GM23338 (cell line): ENCODE data around the gene SORCS2. TPM values are rescaled to one million over a fixed set of nuclear protein-coding genes. Genes with fewer than 3 reads are reported as not detected.

Experiments used
- ATAC-seq: fragments of 200-7000 bp; cut with Tn5 transposase; 3 replicates; pipeline ENCODE4 v1.9.1; 2020
- DNase-seq: peaks from one replicate; pipeline ENCODE4 v3.0.0-alpha.2; 2015; ENCODE audit warnings: low spot score
- H2AFZ ChIP-seq: fragments of 200-600 bp; sonication (generic); 2 replicates; pipeline ENCODE4 v1.8.0; 2016; ENCODE audit warnings: antibody characterized with exemption, mild to moderate bottlenecking, moderate library complexity
- H3F3A ChIP-seq: fragments of 200-600 bp; sonication (generic); replicated peaks from 2 replicates; pipeline ENCODE4 v1.8.0; 2017; ENCODE audit warnings: antibody characterized with exemption, mixed run types, low read depth
- H3K27ac ChIP-seq: fragments of 200-600 bp; sonication (generic); 2 replicates; pipeline ENCODE4 v1.6.1; 2016; ENCODE audit warnings: low read depth
- H3K27me3 ChIP-seq: fragments of 200-600 bp; sonication (generic); 2 replicates; pipeline ENCODE4 v1.8.0; 2016; ENCODE audit warnings: mild to moderate bottlenecking, mixed run types, moderate library complexity; ENCODE audit not compliant: insufficient read depth
- H3K36me3 ChIP-seq: fragments of 200-600 bp; sonication (generic); 2 replicates; pipeline ENCODE4 v1.8.0; 2016; ENCODE audit warnings: mild to moderate bottlenecking; ENCODE audit not compliant: insufficient read depth
- H3K4me1 ChIP-seq: fragments of 200-600 bp; sonication (generic); 2 replicates; pipeline ENCODE4 v1.8.0; 2016; ENCODE audit warnings: mild to moderate bottlenecking, moderate library complexity; ENCODE audit not compliant: insufficient read depth
- H3K4me2 ChIP-seq: fragments of 200-600 bp; sonication (generic); 2 replicates; pipeline ENCODE4 v1.7.1; 2017; ENCODE audit warnings: mixed run types
- H3K4me3 ChIP-seq: fragments of 200-600 bp; sonication (generic); 2 replicates; pipeline ENCODE4 v1.6.1; 2016; ENCODE audit warnings: mixed run types
- H3K79me2 ChIP-seq: fragments of 200-600 bp; sonication (generic); replicated peaks from 2 replicates; pipeline ENCODE4 v1.8.0; 2017; ENCODE audit warnings: mild to moderate bottlenecking; ENCODE audit not compliant: insufficient read depth
- H3K9me2 ChIP-seq: fragments of 200-600 bp; sonication (generic); 2 replicates; pipeline ENCODE4 v1.8.0; 2017; ENCODE audit not compliant: insufficient read depth
- H4K20me1 ChIP-seq: fragments of 200-600 bp; sonication (generic); replicated peaks from 2 replicates; pipeline ENCODE4 v1.8.0; 2017; ENCODE audit warnings: mild to moderate bottlenecking; ENCODE audit not compliant: insufficient read depth
- H3K27ac Mint-ChIP-seq: 2 replicates; pipeline ENCODE4 v1.8.0; 2020; ENCODE audit warnings: inconsistent platforms, mild to moderate bottlenecking, moderate library complexity, mixed read lengths
- H3K27me3 Mint-ChIP-seq: 3 replicates; pipeline ENCODE4 v1.8.0; 2022; ENCODE audit warnings: low read depth, mild to moderate bottlenecking, moderate library complexity, mixed read lengths, inconsistent platforms; ENCODE audit not compliant: insufficient read depth, poor library complexity
- H3K36me3 Mint-ChIP-seq: 3 replicates; pipeline ENCODE4 v1.8.0; 2021; ENCODE audit warnings: low read depth, mild to moderate bottlenecking, inconsistent platforms, moderate library complexity, mixed read lengths
- H3K4me1 Mint-ChIP-seq: 3 replicates; pipeline ENCODE4 v1.8.0; 2020; ENCODE audit warnings: mild to moderate bottlenecking, inconsistent platforms, mixed read lengths
- H3K4me3 Mint-ChIP-seq: 3 replicates; pipeline ENCODE4 v1.8.0; 2021; ENCODE audit warnings: moderate library complexity, mild to moderate bottlenecking, inconsistent platforms, mixed read lengths
- H3K9me3 Mint-ChIP-seq: 3 replicates; pipeline ENCODE4 v1.8.0; 2020; ENCODE audit warnings: moderate library complexity, mild to moderate bottlenecking, inconsistent platforms, mixed read lengths
- CTCF ChIP-seq, 2 experiments: fragments of 200-600 bp in 1 of 2; sonication (generic) in 1 of 2; conservative IDR thresholded peaks; 2 replicates each; pipeline versions ENCODE4 v1.5.1 to v1.6.1; 2016 to 2017; ENCODE audit warnings: antibody characterized with exemption in 2 of 2, low read depth in 2 of 2, mild to moderate bottlenecking in 2 of 2, moderate library complexity in 1 of 2
- ETS1 ChIP-seq: IDR thresholded peaks from 2 replicates; pipeline ENCODE4 v1.6.1; 2016; ENCODE audit warnings: antibody characterized with exemption
- EZH2 ChIP-seq: fragments of 200-600 bp; sonication (generic); IDR thresholded peaks from one replicate; pipeline ENCODE4 v1.8.0; 2017; ENCODE audit warnings: antibody characterized with exemption, mild to moderate bottlenecking, low read depth; ENCODE audit not compliant: unreplicated experiment
- EZH2phosphoT487 ChIP-seq: fragments of 200-600 bp; sonication (generic); IDR thresholded peaks from one replicate; pipeline ENCODE4 v1.8.1; 2018; ENCODE audit warnings: antibody characterized with exemption; ENCODE audit not compliant: unreplicated experiment
- NANOG ChIP-seq: IDR thresholded peaks from 2 replicates; pipeline ENCODE4 v1.6.1; 2016; ENCODE audit warnings: antibody characterized with exemption, borderline replicate concordance
- POLR2AphosphoS5 ChIP-seq: IDR thresholded peaks from 2 replicates; pipeline ENCODE4 v1.6.1; 2016; ENCODE audit warnings: antibody characterized with exemption, low read depth
- STAT1 ChIP-seq: IDR thresholded peaks from one replicate; pipeline ENCODE4 v1.6.1; 2016; ENCODE audit warnings: antibody characterized with exemption; ENCODE audit not compliant: unreplicated experiment
- polyA plus RNA-seq: library from polyadenylated mRNA; unstranded; fragments of >200 nt; fragmentation: Nextera tagmentation; extraction: Ambion mirVana; gene quantifications from 2 replicates; pipeline ENCODE4 v1.2.1, GENCODE V29; 2016
- total RNA-seq: library from RNA; depleted of rRNA; stranded (reverse); fragments of >200 nt; shearing (Covaris generic); gene quantifications from 2 replicates; pipeline ENCODE4 v1.2.3, GENCODE V29; 2014

The SORCS2 gene
- total and polyA plus RNA-seq, 2 experiments from 2014 or later = 0.47 to 2.4 TPM

- Histone ChIP-seq H3K4me3 (peak overlapping the region; percentile 56), H3K36me3 (no peaks in the 10 kb centered on the region), H2AFZ (peak overlapping the region; percentile 84), H3K79me2 (no peaks in the 10 kb centered on the region), H3K4me2 (peak overlapping the region; percentile 82), H3K4me1 (peaks cover 2% of the 10 kb centered on the region; the same call in 1 of the 2 replicates), H3K27ac (no peak overlapping the region), H3K27me3 (peaks cover 22% of the 10 kb centered on the region), H4K20me1 (no peaks in the 10 kb centered on the region; the same call in 1 of the 2 replicates), H3K9me2 (no peaks in the 10 kb centered on the region), H3F3A (no peaks in the 10 kb centered on the region)
- no peak for DNase-seq
- Mint-ChIP-seq H3K4me1 (peaks cover 16% of the 10 kb centered on the region), H3K36me3 (no peaks in the 10 kb centered on the region), H3K4me3 (peak overlapping the region; percentile 67; the same call in 2 of the 3 replicates), H3K27ac (no peak overlapping the region), H3K27me3 (peaks cover 38% of the 10 kb centered on the region), H3K9me3 (no peaks in the 10 kb centered on the region)
- TF ChIP-seq STAT1 (no peak), ETS1 (no peak), POLR2AphosphoS5 (no peak), NANOG (no peak), CTCF (conservative IDR thresholded peaks at IDR 0.05; ENCODE audit: low read depth in 2 of 2) (no peak), EZH2 (no peak), EZH2phosphoT487 (no peak)
- no peak for ATAC-seq
Measured at GRCh38 chr4:7191546-7192251, 639 bp upstream of the SORCS2 start.

GRCh38 chr4:7193030-7193958 is 956 bp downstream of the SORCS2 start:
- Histone ChIP-seq H4K20me1 (no peaks in the 10 kb centered on the region; the same call in 1 of the 2 replicates), H3K9me2 (no peaks in the 10 kb centered on the region), H3K4me1 (peaks cover 7% of the 10 kb centered on the region; the same call in 1 of the 2 replicates), H3K4me3 (peak overlapping the region; percentile 73), H3K27ac (no peak overlapping the region), H3K79me2 (no peaks in the 10 kb centered on the region), H2AFZ (peak overlapping the region; percentile 89; the same call in 1 of the 2 replicates), H3K4me2 (peak overlapping the region; percentile 91), H3F3A (no peaks in the 10 kb centered on the region), H3K36me3 (no peaks in the 10 kb centered on the region), H3K27me3 (peaks cover 22% of the 10 kb centered on the region)
- Mint-ChIP-seq H3K36me3 (no peaks in the 10 kb centered on the region), H3K27me3 (peaks cover 32% of the 10 kb centered on the region), H3K27ac (no peak overlapping the region), H3K4me3 (peak overlapping the region; percentile 79), H3K4me1 (peaks cover 28% of the 10 kb centered on the region), H3K9me3 (no peaks in the 10 kb centered on the region)
- no peak for TF ChIP-seq EZH2
- TF ChIP-seq CTCF (conservative IDR thresholded peaks at IDR 0.05; ENCODE audit: low read depth in 2 of 2) = 0 out of 4 replicates have a peak, but pooled peaks have one; percentile 2 to 17
- ATAC-seq = peak; percentile 33
- peak; percentile 52 for DNase-seq
